ENCODE results near the gene CRMP1. TPM values are rescaled to one million over a fixed set of nuclear protein-coding genes. Genes with fewer than 3 reads are reported as not detected.

The CRMP1 gene
- total RNA-seq, 2 experiments from 2014 or later: not detected

DNA sequence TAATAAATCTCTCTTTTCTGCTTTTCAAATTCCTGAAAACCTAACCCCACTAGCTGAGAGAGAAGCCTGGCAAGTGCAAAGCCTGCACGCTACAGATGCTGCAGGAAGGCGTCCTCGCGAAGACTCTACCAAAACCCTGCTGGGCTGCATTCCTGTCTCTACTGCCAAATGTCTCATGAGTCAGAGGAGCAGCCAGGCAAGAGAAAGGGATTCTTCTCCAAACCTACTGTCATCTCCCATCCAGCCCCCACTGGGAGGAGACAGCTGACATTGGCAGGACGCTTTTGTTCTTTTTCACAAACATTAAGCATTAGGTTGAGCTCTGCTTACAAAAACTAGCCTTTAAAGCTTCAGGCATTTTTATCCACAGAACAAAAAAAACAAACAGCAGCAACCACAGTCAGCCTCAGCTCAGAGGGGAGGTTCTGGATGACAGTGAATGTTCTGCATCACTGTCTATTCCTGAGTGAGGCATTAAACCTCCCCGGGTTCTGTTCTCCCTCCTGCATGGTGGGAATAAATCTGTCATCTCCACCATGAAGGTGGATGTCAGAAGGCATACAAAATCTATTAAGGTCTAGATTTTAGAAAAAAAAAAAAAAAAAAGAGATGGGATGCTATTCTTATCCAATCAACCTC is 18.0 kb downstream of the CRMP1 start:
- no peaks in the 10 kb centered on the region for H3K9me3 Mint-ChIP-seq
- H3K27me3 ChIP-seq (ENCODE audit: control insufficient read depth in 1 of 2, insufficient read depth in 2 of 2, low read length in 2 of 2): no peaks in the 10 kb centered on the region
- H3K27me3 Mint-ChIP-seq: peaks cover 24% of the 10 kb centered on the region

DNA sequence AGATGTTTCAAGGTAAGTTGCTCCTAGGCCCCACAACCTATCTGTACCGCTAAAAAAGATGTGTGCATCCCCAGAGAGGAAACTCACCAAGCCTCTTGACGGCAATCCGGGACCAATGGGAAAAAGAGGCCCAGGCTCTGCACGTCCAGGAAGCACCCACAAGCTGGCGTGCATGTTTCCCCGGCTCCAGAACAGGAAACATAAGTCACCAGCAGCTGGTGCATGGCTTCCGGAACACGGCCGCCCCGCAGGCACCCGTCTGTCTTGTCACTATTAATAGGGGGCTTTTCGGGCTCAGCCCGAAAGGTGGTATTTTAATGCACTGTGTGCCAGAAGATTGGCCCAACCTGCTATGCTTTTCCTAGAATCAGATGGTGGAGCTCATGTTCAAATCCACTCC is 22.2 kb downstream of the CRMP1 start:
- no peak for ATAC-seq (ENCODE audit: poor library complexity)
- Mint-ChIP-seq H3K4me1 (ENCODE audit: low read depth) (peaks cover 16% of the 10 kb centered on the region), H3K36me3 (ENCODE audit: low read depth) (no peaks in the 10 kb centered on the region), H3K4me3 (no peak overlapping the region), H3K9me3 (no peaks in the 10 kb centered on the region), H3K27me3 (peaks cover 21% of the 10 kb centered on the region), H3K27ac (no peak overlapping the region)
- ChIA-PET POLR2A (no interaction called here), CTCF (no interaction called here)
- intact Hi-C loops (cut with DNase I, micrococcal nuclease): no loop called here
- H3K9me3 ChIP-seq (ENCODE audit: control insufficient read depth in 1 of 2, insufficient read depth in 1 of 2, low read length in 2 of 2): peaks cover 0 to 3% of the 10 kb centered on the region in 2 experiments
- no peak overlapping the region for H3K4me3 ChIP-seq (ENCODE audit: low read length)
- H3K36me3 ChIP-seq (ENCODE audit: insufficient read depth, low read length): no peaks in the 10 kb centered on the region
- H3K27ac ChIP-seq (ENCODE audit: low read depth in 1 of 2, low read length in 2 of 2): no peak overlapping the region
- no peak for DNase-seq
- H3K4me1 ChIP-seq (ENCODE audit: insufficient read depth, low read length): peaks cover 8% of the 10 kb centered on the region
- TF ChIP-seq, protein P1, sequence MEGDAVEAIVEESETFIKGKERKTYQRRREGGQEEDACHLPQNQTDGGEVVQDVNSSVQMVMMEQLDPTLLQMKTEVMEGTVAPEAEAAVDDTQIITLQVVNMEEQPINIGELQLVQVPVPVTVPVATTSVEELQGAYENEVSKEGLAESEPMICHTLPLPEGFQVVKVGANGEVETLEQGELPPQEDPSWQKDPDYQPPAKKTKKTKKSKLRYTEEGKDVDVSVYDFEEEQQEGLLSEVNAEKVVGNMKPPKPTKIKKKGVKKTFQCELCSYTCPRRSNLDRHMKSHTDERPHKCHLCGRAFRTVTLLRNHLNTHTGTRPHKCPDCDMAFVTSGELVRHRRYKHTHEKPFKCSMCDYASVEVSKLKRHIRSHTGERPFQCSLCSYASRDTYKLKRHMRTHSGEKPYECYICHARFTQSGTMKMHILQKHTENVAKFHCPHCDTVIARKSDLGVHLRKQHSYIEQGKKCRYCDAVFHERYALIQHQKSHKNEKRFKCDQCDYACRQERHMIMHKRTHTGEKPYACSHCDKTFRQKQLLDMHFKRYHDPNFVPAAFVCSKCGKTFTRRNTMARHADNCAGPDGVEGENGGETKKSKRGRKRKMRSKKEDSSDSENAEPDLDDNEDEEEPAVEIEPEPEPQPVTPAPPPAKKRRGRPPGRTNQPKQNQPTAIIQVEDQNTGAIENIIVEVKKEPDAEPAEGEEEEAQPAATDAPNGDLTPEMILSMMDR (IDR thresholded peaks at IDR 0.05): no peak
- no peaks in the 10 kb centered on the region for H3K27me3 ChIP-seq (ENCODE audit: control insufficient read depth in 1 of 2, insufficient read depth in 2 of 2, low read length in 2 of 2)

More for the DNA sequence above, 18.0 kb downstream of the CRMP1 start:
- no peak overlapping the region for H3K27ac Mint-ChIP-seq
- intact Hi-C loops (cut with DNase I, micrococcal nuclease): no loop called here
- H3K4me3 Mint-ChIP-seq: no peak overlapping the region
- no peaks in the 10 kb centered on the region for H3K36me3 Mint-ChIP-seq (ENCODE audit: low read depth)
- Histone ChIP-seq H3K9me3 (ENCODE audit: control insufficient read depth in 1 of 2, insufficient read depth in 1 of 2, low read length in 2 of 2) (peaks cover 0 to 13% of the 10 kb centered on the region in 2 experiments), H3K4me1 (ENCODE audit: insufficient read depth, low read length) (no peaks in the 10 kb centered on the region), H3K4me3 (ENCODE audit: low read length) (no peak overlapping the region), H3K27ac (ENCODE audit: low read depth in 1 of 2, low read length in 2 of 2) (no peak overlapping the region), H3K36me3 (ENCODE audit: insufficient read depth, low read length) (no peaks in the 10 kb centered on the region)
- CTCF ChIA-PET: no interaction called here
- no peaks in the 10 kb centered on the region for H3K4me1 Mint-ChIP-seq (ENCODE audit: low read depth)
- DNase-seq (no peak), ATAC-seq (ENCODE audit: poor library complexity) (no peak)
- POLR2A ChIA-PET: no interaction called here
- TF ChIP-seq, protein P1 (IDR thresholded peaks at IDR 0.05): no peak

DNA sequence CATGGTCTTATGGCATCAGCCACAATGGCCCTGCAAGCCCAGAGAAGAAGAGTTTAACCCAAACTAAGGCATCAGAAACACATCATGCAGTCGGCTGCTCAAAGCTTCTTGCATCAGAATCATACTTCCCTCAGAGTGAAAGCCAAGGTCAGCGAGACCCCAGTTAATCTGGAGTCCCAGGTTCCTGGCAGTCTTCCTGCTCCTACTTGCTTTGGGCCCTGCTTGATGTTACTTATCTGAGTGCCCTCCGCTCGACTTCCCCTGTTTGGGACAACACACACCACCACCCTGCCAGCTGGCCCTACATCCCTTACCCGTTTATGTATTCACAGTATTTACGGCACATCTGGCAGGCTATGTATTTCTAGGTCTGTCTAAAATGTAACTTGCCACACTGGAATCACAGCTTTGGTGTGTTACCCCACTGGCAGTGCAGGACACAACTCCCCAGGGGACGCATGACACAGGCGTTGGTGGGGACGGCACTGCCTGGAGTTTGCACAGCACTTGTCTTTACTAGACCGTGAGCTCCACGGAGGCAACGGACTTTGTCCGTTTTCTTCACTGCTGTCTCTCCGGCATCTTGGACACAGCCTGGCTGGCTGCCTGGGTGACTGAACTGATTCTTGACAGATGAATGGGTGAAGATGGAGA is 22.8 kb downstream of the CRMP1 start:
- ChIA-PET CTCF (no interaction called here), POLR2A (no interaction called here)
- ATAC-seq (ENCODE audit: poor library complexity): no peak
- Histone ChIP-seq H3K36me3 (ENCODE audit: insufficient read depth, low read length) (no peaks in the 10 kb centered on the region), H3K4me3 (ENCODE audit: low read length) (no peak overlapping the region), H3K9me3 (ENCODE audit: control insufficient read depth in 1 of 2, insufficient read depth in 1 of 2, low read length in 2 of 2) (peaks cover 0 to 3% of the 10 kb centered on the region in 2 experiments), H3K4me1 (ENCODE audit: insufficient read depth, low read length) (peaks cover 8% of the 10 kb centered on the region), H3K27ac (ENCODE audit: low read depth in 1 of 2, low read length in 2 of 2) (no peak overlapping the region), H3K27me3 (ENCODE audit: control insufficient read depth in 1 of 2, insufficient read depth in 2 of 2, low read length in 2 of 2) (no peaks in the 10 kb centered on the region)
- Mint-ChIP-seq H3K4me3 (no peak overlapping the region), H3K27me3 (peaks cover 21% of the 10 kb centered on the region), H3K27ac (no peak overlapping the region), H3K9me3 (no peaks in the 10 kb centered on the region), H3K36me3 (ENCODE audit: low read depth) (no peaks in the 10 kb centered on the region), H3K4me1 (ENCODE audit: low read depth) (peaks cover 16% of the 10 kb centered on the region)
- TF ChIP-seq, protein P1 (IDR thresholded peaks at IDR 0.05): no peak
- DNase-seq: no peak
- intact Hi-C loops (cut with DNase I, micrococcal nuclease): no loop called here
